ENCODE data around the gene ATF1. TPM values are rescaled to one million over a fixed set of nuclear protein-coding genes. Genes with fewer than 3 reads are reported as not detected.

ATF1 gene
- total RNA-seq, 1 donor from 2014 or later, result 17.7 TPM

- no peak for TF ChIP-seq POLR2A (IDR thresholded peaks at IDR 0.05)
- no peak for TF ChIP-seq CTCF (IDR thresholded peaks at IDR 0.05)
- TF ChIP-seq POLR2AphosphoS5 (IDR thresholded peaks at IDR 0.05; ENCODE audit: insufficient read depth in 1 of 2, low read depth in 1 of 2), result no peak
Observed at GRCh38 chr12:50723865-50724264, 40.0 kb upstream of the ATF1 start.

GRCh38 chr12:50725011-50725942 lies 38.6 kb upstream of the ATF1 start:
- H3K4me3 ChIP-seq, result no peak overlapping the region
- peaks cover 0 to 80% of the 10 kb centered on the region in 2 donors for H3K36me3 ChIP-seq
- intact Hi-C loops (cut with DNase I), result no loop called here
- TF ChIP-seq CTCF (IDR thresholded peaks at IDR 0.05) (no peak), POLR2A (IDR thresholded peaks at IDR 0.05) (no peak), POLR2AphosphoS5 (IDR thresholded peaks at IDR 0.05; ENCODE audit: insufficient read depth in 1 of 2, low read depth in 1 of 2) (no peak)
- H3K27me3 ChIP-seq, result no peaks in the 10 kb centered on the region
- no peaks in the 10 kb centered on the region for H3K9me3 ChIP-seq
- no peak for DNase-seq (ENCODE audit: extremely low spot score in 2 of 2)
- H3K4me1 ChIP-seq, result no peaks in the 10 kb centered on the region
- H3K27ac ChIP-seq, result no peak overlapping the region

More at GRCh38 chr12:50723865-50724264, 40.0 kb upstream of the ATF1 start:
- Histone ChIP-seq H3K27me3 (no peaks in the 10 kb centered on the region), H3K4me3 (no peak overlapping the region), H3K9me3 (no peaks in the 10 kb centered on the region), H3K36me3 (peaks cover 0 to 79% of the 10 kb centered on the region in 2 donors), H3K27ac (no peak overlapping the region), H3K4me1 (no peaks in the 10 kb centered on the region)
- no peak for DNase-seq (ENCODE audit: extremely low spot score in 2 of 2)
- intact Hi-C loops (cut with DNase I), result no loop called here

DNA sequence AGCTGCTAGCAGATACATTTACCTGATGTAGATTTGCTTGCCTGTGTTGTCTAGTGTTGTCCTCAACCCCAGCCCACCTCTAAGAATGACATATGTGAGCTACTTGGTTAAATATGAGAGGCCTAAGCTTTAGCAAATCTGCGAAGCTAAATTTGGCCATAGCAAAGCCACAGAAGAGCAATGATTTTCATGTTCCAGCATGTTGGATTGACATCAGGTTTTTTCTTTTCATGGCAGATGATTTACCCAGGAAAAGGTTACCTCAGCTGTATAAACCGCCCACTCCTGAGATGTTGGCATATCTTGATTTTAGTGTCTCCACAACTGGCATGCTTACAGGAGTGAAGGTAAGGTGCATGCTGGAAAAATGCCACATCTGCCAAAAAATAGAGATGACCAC lies 36.4 kb upstream of the ATF1 start:
- Histone ChIP-seq H3K36me3 (peaks cover 0 to 78% of the 10 kb centered on the region in 2 donors), H3K27me3 (no peaks in the 10 kb centered on the region), H3K4me3 (no peak overlapping the region), H3K9me3 (no peaks in the 10 kb centered on the region), H3K4me1 (no peaks in the 10 kb centered on the region), H3K27ac (no peak overlapping the region)
- TF ChIP-seq POLR2AphosphoS5 (IDR thresholded peaks at IDR 0.05; ENCODE audit: insufficient read depth in 1 of 2, low read depth in 1 of 2) (no peak), CTCF (IDR thresholded peaks at IDR 0.05) (no peak), POLR2A (IDR thresholded peaks at IDR 0.05) (no peak)
- no peak for DNase-seq (ENCODE audit: extremely low spot score in 2 of 2)
- intact Hi-C loops (cut with DNase I), result no loop called here

GRCh38 chr12:50728417-50728816 lies 35.5 kb upstream of the ATF1 start:
- Histone ChIP-seq H3K9me3 (no peaks in the 10 kb centered on the region), H3K27me3 (no peaks in the 10 kb centered on the region), H3K36me3 (peaks cover 0 to 78% of the 10 kb centered on the region in 2 donors), H3K4me1 (no peaks in the 10 kb centered on the region), H3K4me3 (no peak overlapping the region), H3K27ac (no peak overlapping the region)
- no peak for TF ChIP-seq POLR2AphosphoS5 (IDR thresholded peaks at IDR 0.05; ENCODE audit: insufficient read depth in 1 of 2, low read depth in 1 of 2)
- no peak for TF ChIP-seq CTCF (IDR thresholded peaks at IDR 0.05)
- no peak for TF ChIP-seq POLR2A (IDR thresholded peaks at IDR 0.05)
- DNase-seq (ENCODE audit: extremely low spot score in 2 of 2), result no peak
- intact Hi-C loops (cut with DNase I), result no loop called here

- no peak for DNase-seq (ENCODE audit: extremely low spot score in 2 of 2)
- TF ChIP-seq POLR2AphosphoS5 (IDR thresholded peaks at IDR 0.05; ENCODE audit: insufficient read depth in 1 of 2, low read depth in 1 of 2), result no peak
- no peak for TF ChIP-seq CTCF (IDR thresholded peaks at IDR 0.05)
- TF ChIP-seq POLR2A (IDR thresholded peaks at IDR 0.05), result no peak
- Histone ChIP-seq H3K4me3 (no peak overlapping the region), H3K27me3 (no peaks in the 10 kb centered on the region), H3K27ac (no peak overlapping the region), H3K36me3 (peaks cover 0 to 79% of the 10 kb centered on the region in 2 donors), H3K9me3 (no peaks in the 10 kb centered on the region), H3K4me1 (no peaks in the 10 kb centered on the region)
- intact Hi-C loops (cut with DNase I), result no loop called here
Observed at GRCh38 chr12:50728841-50729240, 35.1 kb upstream of the ATF1 start.
